Measurements from ENCODE around the gene STMN1.

DNA sequence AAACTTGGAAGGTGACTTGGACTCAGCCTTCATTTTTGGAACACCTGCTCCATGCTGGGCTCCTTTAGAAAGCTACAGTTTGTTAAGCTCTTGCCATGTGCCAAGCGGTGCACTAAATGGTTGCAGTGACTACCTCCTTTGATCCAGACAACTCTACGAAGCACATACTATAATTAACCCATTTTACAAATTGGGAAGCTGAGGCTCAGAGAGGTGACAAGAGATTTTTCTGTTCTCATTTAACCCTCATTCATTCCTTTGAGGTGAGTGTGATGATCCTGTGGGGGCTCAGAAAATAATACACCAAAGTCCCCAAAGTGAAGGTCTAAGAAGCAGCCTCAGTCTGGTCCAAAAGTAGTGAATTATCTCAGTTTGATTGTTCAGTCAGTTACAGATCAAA is 29.1 kb downstream of the STMN1 start:
- no peak for TF ChIP-seq POLR2A (IDR thresholded peaks at IDR 0.05)
- TF ChIP-seq, protein P1, sequence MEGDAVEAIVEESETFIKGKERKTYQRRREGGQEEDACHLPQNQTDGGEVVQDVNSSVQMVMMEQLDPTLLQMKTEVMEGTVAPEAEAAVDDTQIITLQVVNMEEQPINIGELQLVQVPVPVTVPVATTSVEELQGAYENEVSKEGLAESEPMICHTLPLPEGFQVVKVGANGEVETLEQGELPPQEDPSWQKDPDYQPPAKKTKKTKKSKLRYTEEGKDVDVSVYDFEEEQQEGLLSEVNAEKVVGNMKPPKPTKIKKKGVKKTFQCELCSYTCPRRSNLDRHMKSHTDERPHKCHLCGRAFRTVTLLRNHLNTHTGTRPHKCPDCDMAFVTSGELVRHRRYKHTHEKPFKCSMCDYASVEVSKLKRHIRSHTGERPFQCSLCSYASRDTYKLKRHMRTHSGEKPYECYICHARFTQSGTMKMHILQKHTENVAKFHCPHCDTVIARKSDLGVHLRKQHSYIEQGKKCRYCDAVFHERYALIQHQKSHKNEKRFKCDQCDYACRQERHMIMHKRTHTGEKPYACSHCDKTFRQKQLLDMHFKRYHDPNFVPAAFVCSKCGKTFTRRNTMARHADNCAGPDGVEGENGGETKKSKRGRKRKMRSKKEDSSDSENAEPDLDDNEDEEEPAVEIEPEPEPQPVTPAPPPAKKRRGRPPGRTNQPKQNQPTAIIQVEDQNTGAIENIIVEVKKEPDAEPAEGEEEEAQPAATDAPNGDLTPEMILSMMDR (IDR thresholded peaks at IDR 0.05) = no peak

All from heart left ventricle (tissue), 13 donors.